ENCODE data around the gene GRAP. TPM values are rescaled to one million over a fixed set of nuclear protein-coding genes. Genes with fewer than 3 reads are reported as not detected.

Gene GRAP
- polyA plus RNA-seq, 1 donor = 2.9 TPM

GRCh38 chr17:19000531-19001325, 46.0 kb downstream of the GRAP start:
- peak overlapping the region; percentile 65 for H3K4me3 ChIP-seq (ENCODE audit: low read length)
- DNase-seq = peak; percentile 87 to 94

GRCh38 chr17:18999911-19000310, 46.8 kb downstream of the GRAP start:
- peaks cover 36% of the 10 kb centered on the region for H3K36me3 ChIP-seq (ENCODE audit: control insufficient read depth, insufficient read depth, low read length)
- DNase-seq = no peak
- H3K27ac ChIP-seq (ENCODE audit: low read length) = peak overlapping the region; percentile 93
- no CpG with 5 or more reads among the region's 6 CpGs for WGBS (ENCODE audit: insufficient coverage, low lambda C conversion rate)
- peak overlapping the region; percentile 25 for H3K4me3 ChIP-seq (ENCODE audit: low read length)
- peaks cover 37% of the 10 kb centered on the region for H3K4me1 ChIP-seq (ENCODE audit: control insufficient read depth, insufficient read depth, low read length)
- peaks cover 4% of the 10 kb centered on the region for H3K9me3 ChIP-seq (ENCODE audit: control insufficient read depth, low read depth, low read length)
- no peaks in the 10 kb centered on the region for H3K27me3 ChIP-seq (ENCODE audit: control insufficient read depth, insufficient read depth, low read length)

More at GRCh38 chr17:19000531-19001325, 46.0 kb downstream of the GRAP start:
- peaks cover 36% of the 10 kb centered on the region for H3K36me3 ChIP-seq (ENCODE audit: control insufficient read depth, insufficient read depth, low read length)
- no CpG with 5 or more reads among the region's 17 CpGs for WGBS (ENCODE audit: insufficient coverage, low lambda C conversion rate)
- H3K27ac ChIP-seq (ENCODE audit: low read length) = peak overlapping the region; percentile 93
- peaks cover 40% of the 10 kb centered on the region for H3K4me1 ChIP-seq (ENCODE audit: control insufficient read depth, insufficient read depth, low read length)
- no peaks in the 10 kb centered on the region for H3K27me3 ChIP-seq (ENCODE audit: control insufficient read depth, insufficient read depth, low read length)
- H3K9me3 ChIP-seq (ENCODE audit: control insufficient read depth, low read depth, low read length) = peaks cover 8% of the 10 kb centered on the region

GRCh38 chr17:18999394-18999793, 47.4 kb downstream of the GRAP start:
- peaks cover 36% of the 10 kb centered on the region for H3K4me1 ChIP-seq (ENCODE audit: control insufficient read depth, insufficient read depth, low read length)
- no peak for DNase-seq
- H3K9me3 ChIP-seq (ENCODE audit: control insufficient read depth, low read depth, low read length) = peaks cover 4% of the 10 kb centered on the region
- H3K27me3 ChIP-seq (ENCODE audit: control insufficient read depth, insufficient read depth, low read length) = no peaks in the 10 kb centered on the region
- WGBS (ENCODE audit: insufficient coverage, low lambda C conversion rate) = no CpG with 5 or more reads among the region's 8 CpGs
- H3K36me3 ChIP-seq (ENCODE audit: control insufficient read depth, insufficient read depth, low read length) = peaks cover 36% of the 10 kb centered on the region
- peak overlapping the region; percentile 93 for H3K27ac ChIP-seq (ENCODE audit: low read length)
- no peak overlapping the region for H3K4me3 ChIP-seq (ENCODE audit: low read length)

GRCh38 chr17:18997650-18998196, 49.0 kb downstream of the GRAP start:
- peaks cover 48% of the 10 kb centered on the region for H3K36me3 ChIP-seq (ENCODE audit: control insufficient read depth, insufficient read depth, low read length)
- H3K27ac ChIP-seq (ENCODE audit: low read length) = peak overlapping the region; percentile 22
- H3K27me3 ChIP-seq (ENCODE audit: control insufficient read depth, insufficient read depth, low read length) = no peaks in the 10 kb centered on the region
- H3K9me3 ChIP-seq (ENCODE audit: control insufficient read depth, low read depth, low read length) = peaks cover 4% of the 10 kb centered on the region
- no peak for DNase-seq
- WGBS (ENCODE audit: insufficient coverage, low lambda C conversion rate) = no CpG with 5 or more reads among the region's 6 CpGs
- peaks cover 50% of the 10 kb centered on the region for H3K4me1 ChIP-seq (ENCODE audit: control insufficient read depth, insufficient read depth, low read length)
- H3K4me3 ChIP-seq (ENCODE audit: low read length) = no peak overlapping the region

- peaks cover 42% of the 10 kb centered on the region for H3K36me3 ChIP-seq (ENCODE audit: control insufficient read depth, insufficient read depth, low read length)
- H3K4me1 ChIP-seq (ENCODE audit: control insufficient read depth, insufficient read depth, low read length) = peaks cover 46% of the 10 kb centered on the region
- WGBS (ENCODE audit: insufficient coverage, low lambda C conversion rate) = no CpG with 5 or more reads among the region's 2 CpGs
- no peak overlapping the region for H3K4me3 ChIP-seq (ENCODE audit: low read length)
- H3K27ac ChIP-seq (ENCODE audit: low read length) = peak overlapping the region; percentile 22
- no peak for DNase-seq
- no peaks in the 10 kb centered on the region for H3K27me3 ChIP-seq (ENCODE audit: control insufficient read depth, insufficient read depth, low read length)
- H3K9me3 ChIP-seq (ENCODE audit: control insufficient read depth, low read depth, low read length) = peaks cover 4% of the 10 kb centered on the region
These were observed 50.3 kb downstream of the GRAP start for GRCh38 chr17:18996458-18996857.

DNA sequence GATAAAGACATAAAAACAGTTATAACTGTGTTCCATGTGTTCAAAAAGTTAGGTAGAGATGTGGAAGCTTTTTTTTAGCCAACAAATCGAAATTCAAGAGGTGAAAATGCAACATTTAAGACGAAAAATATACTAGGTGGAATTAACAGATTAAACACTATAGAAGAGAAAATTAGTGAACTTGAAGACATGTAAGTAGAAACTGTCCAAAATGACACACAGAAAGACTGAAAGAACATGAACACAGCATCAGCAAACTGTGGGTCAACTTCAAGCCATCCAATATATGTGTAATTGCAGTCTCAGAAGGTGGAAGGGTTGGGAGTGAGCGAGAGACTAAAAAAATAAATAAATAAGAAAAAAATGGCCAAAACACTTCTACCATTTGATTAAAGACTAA, 51.5 kb downstream of the GRAP start:
- Histone ChIP-seq H3K4me1 (ENCODE audit: control insufficient read depth, insufficient read depth, low read length) (peaks cover 35% of the 10 kb centered on the region), H3K27me3 (ENCODE audit: control insufficient read depth, insufficient read depth, low read length) (no peaks in the 10 kb centered on the region), H3K36me3 (ENCODE audit: control insufficient read depth, insufficient read depth, low read length) (peaks cover 41% of the 10 kb centered on the region), H3K4me3 (ENCODE audit: low read length) (no peak overlapping the region), H3K9me3 (ENCODE audit: control insufficient read depth, low read depth, low read length) (peaks cover 4% of the 10 kb centered on the region), H3K27ac (ENCODE audit: low read length) (no peak overlapping the region)
- 87% methylated on average over 2 of the region's 3 CpGs for WGBS (ENCODE audit: insufficient coverage, low lambda C conversion rate)
- no peak for DNase-seq

GRCh38 chr17:18994631-18995030, 52.1 kb downstream of the GRAP start:
- peaks cover 4% of the 10 kb centered on the region for H3K9me3 ChIP-seq (ENCODE audit: control insufficient read depth, low read depth, low read length)
- peaks cover 35% of the 10 kb centered on the region for H3K4me1 ChIP-seq (ENCODE audit: control insufficient read depth, insufficient read depth, low read length)
- H3K36me3 ChIP-seq (ENCODE audit: control insufficient read depth, insufficient read depth, low read length) = peaks cover 39% of the 10 kb centered on the region
- no peak for DNase-seq
- H3K27me3 ChIP-seq (ENCODE audit: control insufficient read depth, insufficient read depth, low read length) = no peaks in the 10 kb centered on the region
- H3K27ac ChIP-seq (ENCODE audit: low read length) = peak overlapping the region; percentile 75
- no CpG with 5 or more reads among the region's 1 CpG for WGBS (ENCODE audit: insufficient coverage, low lambda C conversion rate)
- no peak overlapping the region for H3K4me3 ChIP-seq (ENCODE audit: low read length)

GRCh38 chr17:18993905-18994526, 52.7 kb downstream of the GRAP start:
- no CpG with 5 or more reads among the region's 16 CpGs for WGBS (ENCODE audit: insufficient coverage, low lambda C conversion rate)
- peaks cover 39% of the 10 kb centered on the region for H3K36me3 ChIP-seq (ENCODE audit: control insufficient read depth, insufficient read depth, low read length)

DNA sequence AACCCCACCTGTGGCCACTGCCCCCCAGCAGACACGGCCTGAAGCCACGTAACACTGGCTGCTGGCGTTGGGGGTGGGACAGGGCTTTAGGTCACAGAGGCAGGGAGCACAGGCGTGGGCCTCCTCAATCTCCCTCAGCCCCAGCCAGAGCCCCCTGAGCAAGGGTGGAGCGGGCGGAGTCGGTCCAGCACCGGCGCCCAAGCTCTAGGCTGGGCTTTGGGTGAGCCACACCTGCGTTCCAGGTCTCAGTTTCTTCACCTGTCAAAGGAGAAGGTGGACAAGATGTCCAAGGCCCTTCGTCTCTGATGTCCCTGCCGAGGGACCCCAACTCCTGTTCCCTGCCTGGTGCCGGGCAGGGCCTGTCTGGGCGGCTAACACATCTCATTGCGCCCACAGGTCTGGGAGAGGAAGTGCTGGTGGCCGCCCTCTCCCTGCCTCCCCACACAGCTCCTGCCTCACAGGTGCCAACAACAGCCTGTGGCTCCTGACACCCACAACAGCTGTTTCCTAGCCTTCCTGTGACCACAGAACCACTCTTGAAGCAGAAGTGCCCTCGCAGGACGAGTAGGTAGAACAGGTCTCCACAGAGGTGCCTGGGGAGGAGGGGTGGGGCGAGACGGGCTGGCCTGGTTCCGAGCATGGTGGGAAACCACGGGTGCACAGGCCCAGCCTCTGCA, 54.2 kb downstream of the GRAP start:
- Histone ChIP-seq H3K4me1 (ENCODE audit: control insufficient read depth, insufficient read depth, low read length) (peaks cover 41% of the 10 kb centered on the region), H3K4me3 (ENCODE audit: low read length) (no peak overlapping the region), H3K27ac (ENCODE audit: low read length) (no peak overlapping the region), H3K36me3 (ENCODE audit: control insufficient read depth, insufficient read depth, low read length) (peaks cover 47% of the 10 kb centered on the region), H3K9me3 (ENCODE audit: control insufficient read depth, low read depth, low read length) (peaks cover 9% of the 10 kb centered on the region), H3K27me3 (ENCODE audit: control insufficient read depth, insufficient read depth, low read length) (no peaks in the 10 kb centered on the region)
- no peak for DNase-seq
- no CpG with 5 or more reads among the region's 22 CpGs for WGBS (ENCODE audit: insufficient coverage, low lambda C conversion rate)

More at GRCh38 chr17:18993905-18994526, 52.7 kb downstream of the GRAP start:
- peaks cover 4% of the 10 kb centered on the region for H3K9me3 ChIP-seq (ENCODE audit: control insufficient read depth, low read depth, low read length)
- no peaks in the 10 kb centered on the region for H3K27me3 ChIP-seq (ENCODE audit: control insufficient read depth, insufficient read depth, low read length)
- H3K4me1 ChIP-seq (ENCODE audit: control insufficient read depth, insufficient read depth, low read length) = peaks cover 35% of the 10 kb centered on the region
- no peak overlapping the region for H3K4me3 ChIP-seq (ENCODE audit: low read length)
- peak overlapping the region; percentile 75 for H3K27ac ChIP-seq (ENCODE audit: low read length)
- DNase-seq = peak; percentile 76 to 80

Data from large intestine (tissue), 3 donors.